Islet of Langerhans (tissue), 1 donor: ENCODE data around the gene SFTA2.
"Not testable (repeated sequence)": the region's sequence is repeated elsewhere in the genome, so short reads cannot be mapped to it uniquely, and the experiment has no call there.

Experiments
- FAIRE-seq: peaks from one replicate; lab custom pipeline; 2011; peaks lifted over from hg19 to GRCh38; lab: Jason Lieb, UNC

SFTA2 gene

GRCh38 chr6:30912746-30913520, 19.0 kb downstream of the SFTA2 start:
- no peak for FAIRE-seq

- not testable (repeated sequence) for FAIRE-seq
Measured at GRCh38 chr6:30910473-30910872, 21.5 kb downstream of the SFTA2 start.

GRCh38 chr6:30908700-30909099, 23.3 kb downstream of the SFTA2 start:
- no peak for FAIRE-seq

GRCh38 chr6:30907758-30908591, 24.0 kb downstream of the SFTA2 start, which contains the start of gene GTF2H4:
TSS of gene GTF2H4 (plus strand) at chr6:30908207.
- FAIRE-seq: no peak

GRCh38 chr6:30907290-30907757, 24.6 kb downstream of the SFTA2 start:
- FAIRE-seq: not testable (repeated sequence)

- FAIRE-seq: no peak
Measured at GRCh38 chr6:30903236-30903635, 28.7 kb downstream of the SFTA2 start.

- no peak for FAIRE-seq
Measured at GRCh38 chr6:30902709-30903108, 29.3 kb downstream of the SFTA2 start.

GRCh38 chr6:30902196-30902595, 29.8 kb downstream of the SFTA2 start:
- not testable (repeated sequence) for FAIRE-seq

- FAIRE-seq: no peak
Measured at GRCh38 chr6:30901436-30901835, 30.5 kb downstream of the SFTA2 start.

- FAIRE-seq: no peak
Measured at GRCh38 chr6:30900863-30901417, 31.0 kb downstream of the SFTA2 start.

- no peak for FAIRE-seq
Measured at GRCh38 chr6:30898750-30899360, 33.1 kb downstream of the SFTA2 start.

- no peak for FAIRE-seq
Measured at GRCh38 chr6:30897882-30898281, 34.1 kb downstream of the SFTA2 start.

- FAIRE-seq: no peak
Measured at GRCh38 chr6:30896541-30896940, 35.4 kb downstream of the SFTA2 start.

- no peak for FAIRE-seq
Measured at GRCh38 chr6:30895343-30895742, 36.6 kb downstream of the SFTA2 start.

- no peak for FAIRE-seq
Measured at GRCh38 chr6:30894935-30895334, 37.0 kb downstream of the SFTA2 start.

- no peak for FAIRE-seq
Measured at GRCh38 chr6:30894381-30894780, 37.6 kb downstream of the SFTA2 start.

- FAIRE-seq: no peak
Measured at GRCh38 chr6:30893666-30894065, 38.3 kb downstream of the SFTA2 start.

- FAIRE-seq: no peak
Measured at GRCh38 chr6:30893001-30893591, 38.9 kb downstream of the SFTA2 start.

GRCh38 chr6:30891816-30892538, 40.0 kb downstream of the SFTA2 start:
- FAIRE-seq: no peak

GRCh38 chr6:30891450-30891723, 40.6 kb downstream of the SFTA2 start:
- no peak for FAIRE-seq

- no peak for FAIRE-seq
Measured at GRCh38 chr6:30890646-30891449, 41.1 kb downstream of the SFTA2 start.
